Peyer's patch (tissue), 4 donors: ENCODE data around the gene IRF9.

Experiments used
- CTCF ChIP-seq, 6 experiments: fragments of 450-650 bp in 4 of 6; fragments of 200-600 bp in 2 of 6; sonication (generic) in 1 of 6; IDR thresholded peaks; one replicate each; pipeline ENCODE4 v1.5.1; 2017 to 2019; ENCODE audit warnings: antibody characterized with exemption in 6 of 6, mild to moderate bottlenecking in 3 of 6, moderate library complexity in 1 of 6
- POLR2A ChIP-seq, 2 donors: fragments of 450-650 bp; IDR thresholded peaks; one replicate each; pipeline ENCODE4 v1.5.1; 2017; ENCODE audit warnings: antibody characterized with exemption in 2 of 2, mild to moderate bottlenecking in 2 of 2, moderate library complexity in 2 of 2

GRCh38 chr14:24178399-24179178 lies 17.5 kb downstream of the IRF9 start:
- TF ChIP-seq CTCF (IDR thresholded peaks at IDR 0.05) (no peak), POLR2A (IDR thresholded peaks at IDR 0.05) (no peak)
